SU-DHL-6 (cell line): ENCODE results near the gene CCT2.

Experiments
- H2AFZ ChIP-seq: fragments of 200-600 bp; sonication (generic); 2 replicates; pipeline ENCODE4 v1.6.1; 2014; ENCODE audit warnings: low read depth, mild to moderate bottlenecking, moderate library complexity, mixed read lengths, antibody characterized with exemption, low read length; ENCODE audit not compliant: severe bottlenecking
- H3F3A ChIP-seq: fragments of 200-600 bp; shearing (Covaris generic); 2 replicates; pipeline ENCODE4 v1.6.0; 2016; ENCODE audit warnings: antibody characterized with exemption, mild to moderate bottlenecking; ENCODE audit not compliant: insufficient read depth
- H3K27ac ChIP-seq: fragments of 200-600 bp; sonication (generic); 2 replicates; pipeline ENCODE4 v1.5.1; 2016; ENCODE audit warnings: low read depth, mild to moderate bottlenecking, low read length, moderate library complexity, mixed read lengths
- H3K27me3 ChIP-seq: fragments of 200-600 bp; sonication (generic), shearing (Covaris generic); 2 replicates; pipeline ENCODE4 v1.6.0; 2014; ENCODE audit warnings: mild to moderate bottlenecking, low read length
- H3K36me3 ChIP-seq: fragments of 200-600 bp; sonication (generic); 2 replicates; pipeline ENCODE4 v1.6.1; 2014; ENCODE audit warnings: mild to moderate bottlenecking, low read length, mixed read lengths
- H3K4me2 ChIP-seq: fragments of 300-600, 200-600 bp; shearing (Covaris generic), sonication (generic); 2 replicates; pipeline ENCODE4 v1.6.0; 2014; ENCODE audit warnings: low read length, low read depth, mild to moderate bottlenecking; ENCODE audit not compliant: poor library complexity, severe bottlenecking
- H3K4me3 ChIP-seq: fragments of 200-600 bp; sonication (generic); 2 replicates; pipeline ENCODE4 v1.5.1; 2014; ENCODE audit warnings: antibody characterized with exemption, low read length, mild to moderate bottlenecking, mixed read lengths; ENCODE audit not compliant: insufficient read depth, poor library complexity, severe bottlenecking
- H3K79me2 ChIP-seq: fragments of 200-600 bp; sonication (generic); 2 replicates; pipeline ENCODE4 v1.6.1; 2014; ENCODE audit warnings: mild to moderate bottlenecking, low read length, moderate library complexity; ENCODE audit not compliant: insufficient read depth
- H3K9ac ChIP-seq: fragments of 200-600 bp; sonication (generic); 2 replicates; pipeline ENCODE4 v1.7.0; 2014; ENCODE audit warnings: mild to moderate bottlenecking, low read length
- H3K9me2 ChIP-seq: fragments of 200-600 bp; sonication (generic); replicated peaks from 2 replicates; pipeline ENCODE4 v1.6.1; 2014; ENCODE audit warnings: low read length; ENCODE audit not compliant: insufficient read depth
- H3K9me3 ChIP-seq: fragments of 200-600 bp; sonication (generic); 2 replicates; pipeline ENCODE4 v1.6.1; 2014; ENCODE audit warnings: low read length, mixed read lengths; ENCODE audit not compliant: insufficient read depth
- H4K20me1 ChIP-seq: fragments of 200-600 bp; sonication (generic); 2 replicates; pipeline ENCODE4 v1.6.1; 2014; ENCODE audit warnings: low read depth, mild to moderate bottlenecking, antibody characterized with exemption, low read length, moderate library complexity, mixed read lengths
- CTCF ChIP-seq: fragments of 200-600 bp; sonication (generic); IDR thresholded peaks from one replicate; pipeline ENCODE4 v1.5.1; 2017; ENCODE audit warnings: antibody characterized with exemption, mild to moderate bottlenecking, low read length, moderate library complexity; ENCODE audit not compliant: insufficient read depth, poor library complexity, severe bottlenecking
- EZH2phosphoT487 ChIP-seq: fragments of 200-600 bp; sonication (generic), shearing (Covaris generic); conservative IDR thresholded peaks from 2 replicates; pipeline ENCODE4 v1.6.1; 2018; ENCODE audit warnings: mild to moderate bottlenecking, antibody characterized with exemption, low read length, moderate library complexity, mixed read lengths

The CCT2 gene

DNA sequence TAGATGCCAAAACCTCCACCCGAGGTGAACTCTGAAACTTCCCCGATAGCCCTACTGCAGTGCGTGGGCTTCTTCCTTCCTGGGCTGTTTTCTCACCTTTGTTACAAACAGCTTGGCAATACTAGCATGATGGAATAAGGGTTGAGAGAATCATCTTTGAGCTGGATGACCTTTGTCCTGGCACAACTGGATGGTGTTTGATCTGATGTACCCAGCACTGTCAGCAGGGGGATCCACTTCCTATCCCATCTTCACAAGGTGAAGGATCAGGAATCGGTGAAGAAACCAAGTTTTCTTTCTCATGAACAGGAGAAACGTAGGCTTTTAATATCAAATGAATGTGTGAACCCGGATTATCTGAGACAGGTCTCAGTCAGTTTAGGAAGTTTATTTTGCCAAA is 44.9 kb downstream of the CCT2 start:
- TF ChIP-seq CTCF (no peak), EZH2phosphoT487 (no peak)
- H3K36me3 ChIP-seq = no peaks in the 10 kb centered on the region
- no peaks in the 10 kb centered on the region for H3K27me3 ChIP-seq
- H3K9ac ChIP-seq = no peak overlapping the region
- no peak overlapping the region for H2AFZ ChIP-seq
- H3K4me3 ChIP-seq = no peak overlapping the region
- H3F3A ChIP-seq = no peaks in the 10 kb centered on the region
- H3K79me2 ChIP-seq = no peaks in the 10 kb centered on the region
- no peaks in the 10 kb centered on the region for H3K9me2 ChIP-seq
- H3K27ac ChIP-seq = no peak overlapping the region
- no peaks in the 10 kb centered on the region for H4K20me1 ChIP-seq
- H3K4me2 ChIP-seq = no peak overlapping the region
- no peaks in the 10 kb centered on the region for H3K9me3 ChIP-seq

GRCh38 chr12:69633061-69633460 is 47.8 kb downstream of the CCT2 start:
- no peak overlapping the region for H3K4me3 ChIP-seq
- TF ChIP-seq CTCF (peak; percentile 20), EZH2phosphoT487 (no peak)

GRCh38 chr12:69639400-69640016 is 54.2 kb downstream of the CCT2 start:
- H3K4me2 ChIP-seq = no peak overlapping the region
- no peak overlapping the region for H3K4me3 ChIP-seq
- H3K27ac ChIP-seq = no peak overlapping the region
- no peaks in the 10 kb centered on the region for H3K9me2 ChIP-seq
- H3K79me2 ChIP-seq = no peaks in the 10 kb centered on the region
- no peak overlapping the region for H3K9ac ChIP-seq
- no peaks in the 10 kb centered on the region for H4K20me1 ChIP-seq
- no peaks in the 10 kb centered on the region for H3K9me3 ChIP-seq
- H2AFZ ChIP-seq = peak overlapping the region; percentile 61
- H3K27me3 ChIP-seq = no peaks in the 10 kb centered on the region
- H3K36me3 ChIP-seq = no peaks in the 10 kb centered on the region
- TF ChIP-seq EZH2phosphoT487 (no peak), CTCF (peak; percentile 85)
- H3F3A ChIP-seq = no peaks in the 10 kb centered on the region

More at GRCh38 chr12:69633061-69633460, 47.8 kb downstream of the CCT2 start:
- Histone ChIP-seq H3K27ac (no peak overlapping the region), H2AFZ (no peak overlapping the region), H3K9ac (no peak overlapping the region), H3K9me2 (no peaks in the 10 kb centered on the region), H3K4me2 (no peak overlapping the region), H3K36me3 (no peaks in the 10 kb centered on the region), H4K20me1 (no peaks in the 10 kb centered on the region), H3K9me3 (no peaks in the 10 kb centered on the region), H3F3A (no peaks in the 10 kb centered on the region), H3K27me3 (no peaks in the 10 kb centered on the region), H3K79me2 (no peaks in the 10 kb centered on the region)
